Trophoblast cell (in vitro differentiated cells and primary cell): ENCODE results near the gene CCL18. TPM values are rescaled to one million over a fixed set of nuclear protein-coding genes. Genes with fewer than 3 reads are reported as not detected.
"Not testable (repeated sequence)": the region's sequence is repeated elsewhere in the genome, so short reads cannot be mapped to it uniquely, and the experiment has no call there.

ENCODE experiments used
- DNase-seq, 2 donors: peaks; one replicate each; pipeline ENCODE4 v3.0.0-alpha.2; 2016
- H2AFZ ChIP-seq: 2 replicates; pipeline ENCODE4 v1.6.1; 2013; ENCODE audit warnings: low read length, moderate library complexity, mild to moderate bottlenecking; ENCODE audit not compliant: insufficient read depth, poor library complexity
- H2AK5ac ChIP-seq: 2 replicates; pipeline ENCODE4 v1.6.1; 2013; ENCODE audit warnings: mild to moderate bottlenecking, low read length
- H2BK120ac ChIP-seq: 2 replicates; pipeline ENCODE4 v1.6.1; 2013; ENCODE audit warnings: low read length, mild to moderate bottlenecking, moderate library complexity; ENCODE audit not compliant: insufficient read depth, poor library complexity
- H2BK12ac ChIP-seq: 2 replicates; pipeline ENCODE4 v1.6.1; 2013; ENCODE audit warnings: mild to moderate bottlenecking, low read length, moderate library complexity
- H2BK5ac ChIP-seq: 2 replicates; pipeline ENCODE4 v1.6.1; 2013; ENCODE audit warnings: low read length, low read depth, moderate library complexity, mild to moderate bottlenecking; ENCODE audit not compliant: poor library complexity
- H3K14ac ChIP-seq: 2 replicates; pipeline ENCODE4 v1.6.1; 2013; ENCODE audit warnings: mild to moderate bottlenecking, low read length
- H3K18ac ChIP-seq: 2 replicates; pipeline ENCODE4 v1.6.1; 2013; ENCODE audit warnings: mild to moderate bottlenecking, low read length
- H3K23ac ChIP-seq: 2 replicates; pipeline ENCODE4 v1.6.1; 2013; ENCODE audit warnings: low read length
- H3K27ac ChIP-seq: 2 replicates; pipeline ENCODE4 v1.5.1; 2013; ENCODE audit warnings: low read depth, mild to moderate bottlenecking, inconsistent platforms, low read length, moderate library complexity
- H3K27me3 ChIP-seq: 2 replicates; pipeline ENCODE4 v1.6.1; 2013; ENCODE audit warnings: inconsistent platforms, mild to moderate bottlenecking, low read length, moderate library complexity; ENCODE audit not compliant: insufficient read depth
- H3K36me3 ChIP-seq, 2 experiments: 1 replicate in 1 of 2; 2 replicates in 1 of 2; pipeline ENCODE4 v1.6.1; 2013; ENCODE audit warnings: low read length in 2 of 2, mild to moderate bottlenecking in 2 of 2, moderate library complexity in 1 of 2; ENCODE audit not compliant: insufficient read depth in 2 of 2, control insufficient read depth in 1 of 2
- H3K4ac ChIP-seq: 2 replicates; pipeline ENCODE4 v1.6.1; 2013; ENCODE audit warnings: low read depth, mild to moderate bottlenecking, low read length, moderate library complexity
- H3K4me1 ChIP-seq, 2 experiments: 1 replicate in 1 of 2; 2 replicates in 1 of 2; pipeline ENCODE4 v1.6.1; 2013; ENCODE audit warnings: low read length in 2 of 2, mild to moderate bottlenecking in 2 of 2, moderate library complexity in 1 of 2; ENCODE audit not compliant: insufficient read depth in 2 of 2, control insufficient read depth in 1 of 2
- H3K4me2 ChIP-seq: 2 replicates; pipeline ENCODE4 v1.6.1; 2013; ENCODE audit warnings: inconsistent platforms, mild to moderate bottlenecking, low read length, moderate library complexity
- H3K4me3 ChIP-seq: 2 replicates; pipeline ENCODE4 v1.5.1; 2013; ENCODE audit warnings: mild to moderate bottlenecking, low read depth, low read length, inconsistent platforms
- H3K79me1 ChIP-seq: one replicate; pipeline ENCODE4 v1.6.1; 2013; ENCODE audit warnings: low read length
- H3K79me2 ChIP-seq: 2 replicates; pipeline ENCODE4 v1.6.1; 2013; ENCODE audit warnings: low read length, mild to moderate bottlenecking; ENCODE audit not compliant: control insufficient read depth, insufficient read depth, poor library complexity
- H3K9ac ChIP-seq: 2 replicates; pipeline ENCODE4 v1.6.1; 2013; ENCODE audit warnings: mild to moderate bottlenecking, low read length
- H3K9me3 ChIP-seq: 2 replicates; pipeline ENCODE4 v1.6.1; 2013; ENCODE audit warnings: low read depth, mild to moderate bottlenecking, control low read depth, inconsistent platforms, low read length; ENCODE audit not compliant: insufficient read depth
- H4K12ac ChIP-seq: 2 replicates; pipeline ENCODE4 v1.6.1; 2013; ENCODE audit warnings: low read depth, mild to moderate bottlenecking, low read length, moderate library complexity
- H4K8ac ChIP-seq: 2 replicates; pipeline ENCODE4 v1.6.1; 2013; ENCODE audit warnings: low read depth, mild to moderate bottlenecking, low read length, moderate library complexity
- H4K91ac ChIP-seq: one replicate; pipeline ENCODE4 v1.6.1; 2013; ENCODE audit warnings: low read depth, mild to moderate bottlenecking, low read length, moderate library complexity
- WGBS: extraction: QIAGEN DNeasy Blood & Tissue Kit; methylation state at CpG from one replicate; pipeline ENCODE4 v1.1.7; 2013; ENCODE audit warnings: missing lambda C conversion rate; ENCODE audit not compliant: insufficient read length, insufficient coverage; ENCODE audit errors: extremely low coverage; 5-methylcytosine and 5-hydroxymethylcytosine counted together
- polyA plus RNA-seq: library from polyadenylated mRNA; stranded (reverse); fragments of 200-250 nt; gene quantifications from 2 replicates; pipeline ENCODE4 v1.2.3, GENCODE V29; 2013

The CCL18 gene
- polyA plus RNA-seq = not detected in 2 replicates

- H3K36me3 ChIP-seq = no peaks in the 10 kb centered on the region
- no peak within 1 kb of the TSS for H2BK120ac ChIP-seq
- H3K23ac ChIP-seq = no peak within 1 kb of the TSS
- H3K79me2 ChIP-seq = no peaks in the 10 kb centered on the region
- no peak within 1 kb of the TSS for H3K18ac ChIP-seq
- H3K4ac ChIP-seq = no peak within 1 kb of the TSS
- H2BK5ac ChIP-seq = no peak within 1 kb of the TSS
- H2AFZ ChIP-seq = no peak within 1 kb of the TSS
- no peaks in the 10 kb centered on the region for H3K4me1 ChIP-seq
- H2BK12ac ChIP-seq = no peak within 1 kb of the TSS
- H3K14ac ChIP-seq = no peak within 1 kb of the TSS
- no peak within 1 kb of the TSS for H3K27ac ChIP-seq
- peaks cover 2% of the 10 kb centered on the region for H3K9me3 ChIP-seq
- H3K4me2 ChIP-seq = no peak within 1 kb of the TSS
- H4K12ac ChIP-seq = no peak within 1 kb of the TSS
- peak in 1 of 2 donors; percentile 7 for DNase-seq
- no peak within 1 kb of the TSS for H3K4me3 ChIP-seq
- no peak within 1 kb of the TSS for H4K91ac ChIP-seq
- no peak within 1 kb of the TSS for H4K8ac ChIP-seq
- no peak within 1 kb of the TSS for H2AK5ac ChIP-seq
- H3K27me3 ChIP-seq = no peaks in the 10 kb centered on the region
- H3K79me1 ChIP-seq = no peaks in the 10 kb centered on the region
- no CpG with 5 or more reads among the region's 5 CpGs for WGBS
- no peak within 1 kb of the TSS for H3K9ac ChIP-seq
These were observed at the start of gene CCL18 for GRCh38 chr17:36063786-36064541. Gene CCL18 (plus strand): TSS chr17:36064272. CDS start chr17:36064343, 71 bp downstream.

- Histone ChIP-seq H3K36me3 (no peaks in the 10 kb centered on the region), H4K12ac (no peak overlapping the region), H2BK5ac (no peak overlapping the region), H4K8ac (no peak overlapping the region), H3K27me3 (no peaks in the 10 kb centered on the region), H2AFZ (no peak overlapping the region), H2AK5ac (no peak overlapping the region), H4K91ac (no peak overlapping the region), H3K4me1 (no peaks in the 10 kb centered on the region), H3K4me3 (no peak overlapping the region), H3K9ac (no peak overlapping the region), H3K9me3 (peaks cover 7% of the 10 kb centered on the region), H3K79me1 (no peaks in the 10 kb centered on the region), H3K23ac (no peak overlapping the region), H3K18ac (no peak overlapping the region), H3K27ac (no peak overlapping the region), H3K14ac (no peak overlapping the region), H3K79me2 (no peaks in the 10 kb centered on the region), H2BK12ac (no peak overlapping the region), H3K4me2 (no peak overlapping the region), H3K4ac (no peak overlapping the region), H2BK120ac (no peak overlapping the region)
- no peak for DNase-seq
- no CpG with 5 or more reads among the region's 5 CpGs for WGBS
These were observed 49.1 kb upstream of the CCL18 start for GRCh38 chr17:36014946-36015345.

GRCh38 chr17:36015895-36016294 lies 48.2 kb upstream of the CCL18 start:
- H4K8ac ChIP-seq, H3K4ac ChIP-seq, H3K36me3 ChIP-seq, H2BK120ac ChIP-seq, H3K4me2 ChIP-seq, H2BK5ac ChIP-seq, H4K91ac ChIP-seq, DNase-seq, H2BK12ac ChIP-seq, H3K27ac ChIP-seq, H3K9me3 ChIP-seq, H3K4me3 ChIP-seq, H3K27me3 ChIP-seq, H3K4me1 ChIP-seq, H3K9ac ChIP-seq, H3K14ac ChIP-seq, H3K18ac ChIP-seq, H2AK5ac ChIP-seq, H3K79me2 ChIP-seq, H4K12ac ChIP-seq, H2AFZ ChIP-seq, H3K79me1 ChIP-seq, H3K23ac ChIP-seq: not testable (repeated sequence)
- no CpG with 5 or more reads among the region's 4 CpGs for WGBS

- H3K36me3 ChIP-seq = no peaks in the 10 kb centered on the region
- no peak overlapping the region for H4K12ac ChIP-seq
- no peak overlapping the region for H4K8ac ChIP-seq
- H3K18ac ChIP-seq = no peak overlapping the region
- no peak overlapping the region for H2BK12ac ChIP-seq
- no peaks in the 10 kb centered on the region for H3K79me1 ChIP-seq
- DNase-seq = no peak
- no peak overlapping the region for H3K23ac ChIP-seq
- no peaks in the 10 kb centered on the region for H3K79me2 ChIP-seq
- H3K9ac ChIP-seq = no peak overlapping the region
- WGBS = no CpG with 5 or more reads among the region's 2 CpGs
- no peak overlapping the region for H3K4me3 ChIP-seq
- no peak overlapping the region for H3K4me2 ChIP-seq
- H3K14ac ChIP-seq = no peak overlapping the region
- no peak overlapping the region for H2BK5ac ChIP-seq
- no peak overlapping the region for H3K4ac ChIP-seq
- H2BK120ac ChIP-seq = no peak overlapping the region
- no peak overlapping the region for H2AFZ ChIP-seq
- H3K27ac ChIP-seq = no peak overlapping the region
- peaks cover 7% of the 10 kb centered on the region for H3K9me3 ChIP-seq
- no peaks in the 10 kb centered on the region for H3K27me3 ChIP-seq
- no peak overlapping the region for H2AK5ac ChIP-seq
- no peak overlapping the region for H4K91ac ChIP-seq
- no peaks in the 10 kb centered on the region for H3K4me1 ChIP-seq
These were observed 47.5 kb upstream of the CCL18 start for GRCh38 chr17:36016555-36016954.
